Coronary artery (tissue), 2 donors: ENCODE results near the gene KCNK3.
A peak's percentile ranks its signal among the peaks of the same experiment; 100 is the strongest.

Experiments
- DNase-seq: peaks from one replicate; pipeline ENCODE4 v3.0.0-alpha.2; 2017; ENCODE audit warnings: low spot score
- H3K27ac ChIP-seq, 2 donors: fragments of 200-600 bp; sonication (generic); one replicate each; pipeline ENCODE4 v1.5.1; 2016 to 2019
- H3K4me3 ChIP-seq: fragments of 200-600 bp; sonication (generic); 2 replicates; pipeline ENCODE4 v1.5.1; 2016; ENCODE audit warnings: mild to moderate bottlenecking, moderate library complexity
- CTCF ChIP-seq: fragments of 200-600 bp; sonication (generic); IDR thresholded peaks from one replicate; pipeline ENCODE4 v1.5.1; 2019; ENCODE audit warnings: antibody characterized with exemption

Gene KCNK3

GRCh38 chr2:26770986-26771586 is 78.6 kb downstream of the KCNK3 start:
- H3K27ac ChIP-seq, result peak overlapping the region; percentile 79 to 91
- no peak for DNase-seq
- no peak overlapping the region for H3K4me3 ChIP-seq
- TF ChIP-seq CTCF, result no peak

GRCh38 chr2:26772064-26773001 is 79.8 kb downstream of the KCNK3 start:
- peak; percentile 92 for DNase-seq
- Histone ChIP-seq H3K27ac (peak overlapping the region; percentile 79 to 91), H3K4me3 (no peak overlapping the region)
- no peak for TF ChIP-seq CTCF

GRCh38 chr2:26776195-26776800 is 83.8 kb downstream of the KCNK3 start:
- Histone ChIP-seq H3K4me3 (no peak overlapping the region), H3K27ac (no peak overlapping the region)
- TF ChIP-seq CTCF, result no peak
- DNase-seq, result no peak

GRCh38 chr2:26778098-26778497 is 85.6 kb downstream of the KCNK3 start:
- Histone ChIP-seq H3K27ac (no peak overlapping the region), H3K4me3 (no peak overlapping the region)
- DNase-seq, result no peak
- TF ChIP-seq CTCF, result no peak

- Histone ChIP-seq H3K27ac (no peak overlapping the region), H3K4me3 (no peak overlapping the region)
- no peak for DNase-seq
- TF ChIP-seq CTCF, result no peak
Measured at GRCh38 chr2:26778507-26778906, 86.0 kb downstream of the KCNK3 start.

GRCh38 chr2:26780203-26780760 is 87.8 kb downstream of the KCNK3 start:
- Histone ChIP-seq H3K27ac (no peak overlapping the region), H3K4me3 (no peak overlapping the region)
- DNase-seq, result no peak
- TF ChIP-seq CTCF, result no peak
